ENCODE results near the gene B4GALNT4. TPM values are rescaled to one million over a fixed set of nuclear protein-coding genes. Genes with fewer than 3 reads are reported as not detected.

B4GALNT4 gene
- total and polyA plus RNA-seq, 2 of the 8 experiments (the other 6 are each of a cell fraction or from before 2014, with no cell fraction given) = 40.9 to 76.3 TPM

GRCh38 chr11:325796-326591 is 43.3 kb upstream of the B4GALNT4 start (continued):
- TF ChIP-seq ZNF274 (IDR thresholded peaks at IDR 0.05; ENCODE audit: borderline replicate concordance, extremely low read depth, low read length) (no peak), KDM5A (IDR thresholded peaks at IDR 0.05; ENCODE audit: low read length) (no peak)

Measured in H1 (cell line).